GM18861 (cell line): ENCODE data around the gene SCARF1.
A peak's percentile ranks its signal among the peaks of the same experiment; 100 is the strongest.

ENCODE experiments used
- ATAC-seq: cut with Tn5 transposase; IDR thresholded peaks from one replicate; pipeline ENCODE4 v1.9.1; 2021; ENCODE audit not compliant: unreplicated experiment

SCARF1 gene

GRCh38 chr17:1629504-1630310 is 15.8 kb downstream of the SCARF1 start:
- no peak for ATAC-seq

DNA sequence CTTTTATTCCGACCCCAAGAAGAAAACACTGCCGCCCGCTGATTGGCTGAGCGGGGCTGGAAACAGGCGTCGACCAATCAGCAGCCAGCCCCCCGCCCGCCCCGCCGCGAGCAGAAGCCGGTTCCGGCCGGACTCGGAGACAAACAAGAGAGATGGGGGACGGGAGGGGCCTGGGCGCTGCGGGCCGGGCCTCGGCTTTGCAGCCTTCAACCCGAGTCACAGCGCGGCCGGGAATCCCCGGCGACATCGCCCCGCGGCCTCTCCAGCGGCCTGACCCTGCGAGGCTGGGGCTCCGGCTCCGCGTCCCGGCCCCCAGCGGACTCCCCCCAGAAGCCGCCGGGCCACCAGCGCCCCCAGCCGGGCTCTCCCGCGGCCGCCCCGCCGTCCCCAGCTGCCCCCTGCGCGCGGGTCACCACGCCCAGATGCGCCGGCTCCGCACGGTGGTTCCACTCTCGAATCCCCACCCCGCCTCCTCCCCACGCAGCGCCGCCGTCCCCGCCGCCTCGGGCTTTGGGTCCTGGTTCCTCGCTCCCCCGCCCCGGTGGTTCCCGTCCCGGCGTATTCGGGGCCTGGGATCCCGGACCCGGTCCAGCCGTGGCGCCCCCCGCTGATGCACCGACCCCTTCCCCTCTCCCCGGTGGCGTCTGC is 16.6 kb downstream of the SCARF1 start:
- ATAC-seq = peak; percentile 39

DNA sequence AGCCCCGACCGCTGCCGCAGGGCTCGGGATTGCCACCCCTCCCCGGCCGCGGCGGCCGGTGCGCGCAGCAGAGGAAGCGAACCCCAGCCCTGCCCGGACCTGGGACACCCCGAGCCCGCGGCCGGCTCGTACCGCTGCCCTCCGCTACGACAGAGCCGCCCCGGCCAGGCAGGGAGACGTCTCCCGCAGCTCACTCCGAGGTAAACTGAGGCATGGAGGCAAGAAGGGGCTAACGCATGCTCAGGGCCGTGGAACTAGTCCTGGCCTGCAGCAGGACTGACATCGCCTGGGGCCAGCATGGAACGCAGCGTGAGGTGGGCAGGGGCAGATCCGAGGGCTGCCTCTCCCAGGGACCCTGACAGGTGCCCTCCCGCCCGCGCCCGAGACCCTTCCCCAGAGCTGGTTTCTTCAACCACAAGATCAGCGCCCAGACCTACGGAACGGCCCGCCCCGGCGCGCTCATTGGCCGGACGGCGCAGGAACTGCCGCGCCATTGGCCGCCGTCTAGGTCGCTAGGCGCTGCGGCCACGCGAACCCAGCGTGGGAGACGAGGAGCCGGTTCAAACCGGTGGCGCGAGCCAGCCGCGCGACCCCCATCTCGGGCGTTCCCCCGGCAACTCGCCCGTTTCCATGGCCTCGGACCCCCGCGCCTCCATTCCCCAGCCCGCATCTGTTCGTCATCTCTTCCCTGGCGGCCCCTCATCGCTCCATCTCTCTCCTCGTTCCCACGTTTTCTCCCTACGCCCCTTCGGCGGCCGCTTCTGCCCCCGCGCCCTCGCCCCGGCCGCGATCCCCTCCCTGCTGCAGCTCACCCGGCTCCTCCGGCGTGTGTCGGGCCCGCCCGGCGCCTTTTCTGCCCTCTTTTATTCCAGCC is 17.3 kb downstream of the SCARF1 start, which contains the start of gene SLC43A2:
SLC43A2 (minus strand) TSS at position 853 of the 874 bp plus-strand sequence. CDS start 960 bp downstream, outside the sequence.
- ATAC-seq = peak; percentile 35

DNA sequence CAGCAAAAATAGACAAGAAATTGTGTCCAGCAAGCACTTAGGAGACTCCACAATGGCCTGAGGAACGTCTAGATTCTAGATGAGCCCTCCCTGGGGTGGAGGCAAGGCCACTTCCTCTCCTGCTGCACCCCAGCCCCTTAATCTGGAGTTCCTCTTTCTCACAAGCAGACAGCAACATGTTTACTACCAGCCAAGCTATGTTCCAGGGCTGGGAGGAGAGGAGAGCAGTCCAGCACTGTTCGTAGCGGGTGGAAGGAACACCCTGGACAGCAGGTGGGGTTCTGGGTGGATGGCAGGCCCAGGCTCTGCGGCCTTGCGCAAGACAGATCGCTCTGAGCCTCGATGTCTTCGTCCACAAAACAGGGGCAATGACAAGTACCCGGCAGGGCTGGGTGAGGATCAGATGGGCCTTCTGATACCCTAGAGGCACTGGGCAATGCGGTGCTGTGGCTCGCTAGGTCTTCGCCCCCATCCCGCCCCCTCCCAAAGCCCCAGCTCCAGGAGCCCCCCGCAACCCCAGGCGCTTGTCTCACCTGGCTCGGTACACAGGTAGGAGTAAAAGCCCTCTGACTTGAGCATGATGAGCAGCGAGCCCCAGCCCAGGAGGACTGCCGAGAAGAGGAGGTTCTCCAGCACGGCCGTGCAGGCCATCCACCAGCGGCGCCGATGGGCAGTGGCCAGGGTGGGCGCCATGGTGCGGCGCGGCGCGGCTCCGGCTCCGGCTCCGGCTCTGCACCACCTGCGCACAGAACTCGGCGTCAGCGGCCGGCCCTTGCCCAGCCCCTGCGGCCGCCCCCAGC is 18.1 kb downstream of the SCARF1 start:
- no peak for ATAC-seq

GRCh38 chr17:1626333-1626732 is 19.2 kb downstream of the SCARF1 start:
- no peak for ATAC-seq

DNA sequence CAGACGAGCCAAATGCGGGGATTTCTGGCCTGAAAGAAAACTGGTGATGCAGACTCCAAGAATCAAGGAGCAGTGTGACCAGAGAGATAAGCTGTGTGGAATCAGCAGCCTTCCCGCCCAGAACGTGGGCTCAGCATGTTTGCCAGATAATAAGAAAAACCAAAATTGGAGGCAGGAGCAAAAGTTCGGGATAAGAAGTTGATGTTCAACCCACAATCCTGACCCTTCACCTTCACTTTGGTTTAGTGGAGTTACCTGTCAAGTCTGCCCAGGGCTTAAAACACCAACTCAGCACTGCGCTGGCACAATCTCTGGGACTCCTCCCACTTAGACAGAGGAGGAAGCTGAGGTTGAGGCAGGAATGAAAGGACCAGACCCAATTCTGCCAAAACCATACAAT is 20.0 kb downstream of the SCARF1 start:
- no peak for ATAC-seq

DNA sequence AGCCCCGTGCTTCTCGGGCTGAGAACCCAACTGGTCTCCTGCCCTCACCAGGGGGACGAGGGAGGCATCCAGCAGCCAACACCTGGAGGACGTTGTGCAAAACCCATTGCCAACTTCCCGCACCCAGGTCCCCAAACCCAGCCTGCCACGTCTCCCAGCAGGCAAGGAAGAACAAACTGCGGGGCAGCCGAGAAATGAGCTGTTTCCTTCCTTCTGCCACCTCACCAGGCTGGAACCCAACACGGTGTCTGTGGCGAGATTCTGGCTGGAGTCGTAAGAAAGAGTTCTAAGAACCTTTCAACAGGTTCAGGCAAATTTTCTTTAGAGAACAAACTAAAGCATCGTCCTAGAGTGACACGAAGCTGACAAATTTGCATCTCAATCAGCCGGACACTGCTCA is 20.5 kb downstream of the SCARF1 start:
- no peak for ATAC-seq

DNA sequence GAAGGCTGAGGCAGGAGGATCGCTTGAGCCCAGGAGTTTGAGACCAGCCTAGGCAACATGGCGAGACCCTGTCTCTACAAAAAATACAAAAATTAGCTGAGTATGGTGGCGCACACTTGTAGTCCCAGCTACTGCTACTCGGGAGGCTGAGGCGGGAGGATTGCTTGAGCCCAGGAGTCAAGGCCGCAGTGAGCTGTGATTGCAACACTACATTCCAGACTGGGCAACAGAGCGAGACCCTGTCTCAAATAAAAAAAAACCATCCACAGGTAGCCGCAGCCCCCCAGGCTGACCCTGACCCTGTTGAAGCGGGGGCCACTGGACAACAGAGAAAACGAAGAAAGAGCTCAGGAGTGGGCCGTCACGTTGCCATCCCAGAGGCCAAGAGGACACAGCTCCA is 20.9 kb downstream of the SCARF1 start:
- no peak for ATAC-seq

DNA sequence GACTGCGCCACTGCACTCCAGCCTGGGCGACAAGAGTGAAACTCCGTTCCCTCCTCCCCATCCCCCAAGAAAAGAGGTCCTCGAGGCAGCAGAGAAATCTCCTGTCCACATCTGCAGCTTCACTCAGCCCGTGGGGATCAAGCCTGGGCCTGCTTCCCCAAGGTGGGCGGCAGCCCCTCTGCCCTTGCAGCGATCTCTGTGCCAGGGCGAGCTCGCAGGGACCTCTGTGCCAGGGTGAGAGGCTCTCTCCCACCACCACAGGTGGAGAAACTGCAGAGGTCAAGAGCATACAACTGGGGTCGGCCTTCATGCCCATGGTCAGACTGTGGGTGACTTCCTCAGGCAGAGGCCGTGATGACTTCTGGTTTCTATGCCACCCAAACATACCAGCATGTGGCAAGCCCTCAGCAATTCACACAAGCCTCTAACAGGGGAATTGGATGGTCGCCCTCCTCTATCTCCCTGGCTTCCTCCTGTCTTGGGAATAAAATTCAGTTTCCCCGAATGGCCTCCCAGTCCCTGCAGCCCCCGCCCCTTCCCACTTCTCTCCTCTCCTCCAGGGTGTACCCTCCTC is 22.4 kb downstream of the SCARF1 start:
- ATAC-seq = no peak

- ATAC-seq = no peak
These were observed 24.1 kb downstream of the SCARF1 start for GRCh38 chr17:1621273-1621954.

DNA sequence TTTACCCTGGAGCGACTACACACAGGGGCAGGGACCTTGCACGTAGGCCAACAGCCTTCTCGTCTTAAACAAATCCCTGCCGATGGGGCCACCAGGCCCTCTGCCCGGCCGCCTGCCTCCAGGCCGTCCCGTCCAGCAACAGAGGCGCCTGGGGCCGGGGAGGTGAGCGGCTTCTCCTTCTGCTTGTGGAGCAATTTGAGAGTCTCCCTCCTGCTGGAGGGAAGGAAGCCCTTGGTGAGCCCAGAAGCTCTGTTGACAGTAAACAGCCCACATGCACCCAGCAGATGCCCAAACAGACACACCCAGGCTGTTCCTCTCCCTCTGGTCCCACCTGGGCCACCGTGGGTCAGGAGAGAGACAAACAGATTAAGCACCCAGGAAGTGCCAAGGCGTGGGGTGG is 25.0 kb downstream of the SCARF1 start:
- ATAC-seq = no peak

- no peak for ATAC-seq
These were observed 27.8 kb downstream of the SCARF1 start for GRCh38 chr17:1617620-1618174.

DNA sequence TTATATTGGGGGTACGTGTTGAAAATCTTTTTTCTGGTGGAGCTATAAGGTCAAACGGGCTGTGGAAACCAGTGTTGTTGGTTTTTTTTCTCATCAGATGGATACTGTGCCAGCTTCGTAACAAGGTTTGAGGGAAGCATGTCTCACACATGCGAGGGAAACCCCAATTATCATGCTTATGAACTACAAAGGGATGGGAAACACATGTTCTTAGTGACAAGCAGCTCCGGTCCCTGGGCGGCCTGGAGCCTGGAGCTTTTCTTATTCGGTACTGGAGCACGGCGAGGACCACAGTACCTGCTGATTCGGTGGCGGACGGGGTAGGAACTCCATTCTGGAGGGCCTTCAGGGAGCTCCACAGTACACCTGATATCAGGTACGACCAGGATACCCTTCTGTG is 29.4 kb downstream of the SCARF1 start:
- ATAC-seq = no peak

GRCh38 chr17:1612400-1612799 is 33.1 kb downstream of the SCARF1 start:
- no peak for ATAC-seq

GRCh38 chr17:1611715-1612114 is 33.8 kb downstream of the SCARF1 start:
- ATAC-seq = no peak

- no peak for ATAC-seq
These were observed 36.9 kb downstream of the SCARF1 start for GRCh38 chr17:1608676-1609075.

DNA sequence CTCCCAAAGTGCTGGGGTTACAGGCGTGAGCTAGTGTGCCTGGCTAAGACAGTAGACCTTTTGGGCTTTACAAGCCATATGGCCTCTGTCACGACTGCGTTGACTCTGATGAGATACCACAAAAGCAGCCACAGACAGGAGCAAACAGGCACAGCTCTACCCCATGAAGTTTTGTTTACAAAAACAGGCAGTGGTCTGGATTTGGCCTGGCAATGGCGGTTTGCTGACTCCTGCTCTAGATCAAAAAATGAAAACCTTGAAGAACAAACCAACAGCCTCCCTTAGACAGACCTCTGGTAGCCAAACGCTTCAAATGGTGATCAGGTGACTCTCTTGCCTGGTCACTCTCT is 37.6 kb downstream of the SCARF1 start:
- no peak for ATAC-seq

DNA sequence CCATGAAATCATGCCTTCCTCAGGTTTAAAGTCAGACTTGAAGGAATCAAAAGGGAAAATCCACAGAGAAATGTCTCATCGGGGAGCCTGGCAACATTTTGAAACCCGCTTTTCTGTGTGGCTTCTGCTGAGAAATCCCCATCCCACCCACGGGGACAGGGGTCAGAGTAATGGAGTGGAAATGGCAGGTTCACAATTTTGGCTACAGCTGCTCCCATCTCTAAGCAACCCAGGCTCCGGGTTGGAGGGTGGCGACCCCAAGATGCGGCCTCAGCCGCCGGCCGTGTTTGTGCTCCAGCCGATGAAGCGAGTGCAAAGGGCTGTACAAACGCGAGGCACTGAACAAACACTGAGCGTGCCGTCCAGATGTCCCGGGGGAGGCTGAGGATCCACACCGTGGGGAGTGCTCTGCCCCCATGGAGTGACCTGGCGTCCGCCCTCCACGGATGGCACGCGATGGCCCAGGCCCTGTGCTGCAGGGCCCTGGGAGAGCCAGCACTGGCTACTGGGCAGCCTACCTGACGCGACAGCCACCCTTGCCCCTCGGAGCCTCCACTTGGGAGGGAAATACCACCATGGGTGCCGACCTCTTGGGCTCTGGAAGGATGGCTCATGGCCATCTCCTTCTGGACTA is 39.1 kb downstream of the SCARF1 start:
- no peak for ATAC-seq

- no peak for ATAC-seq
These were observed 39.7 kb downstream of the SCARF1 start for GRCh38 chr17:1605681-1606351.
